Measurements from ENCODE around the gene TSPEAR. TPM values are rescaled to one million over a fixed set of nuclear protein-coding genes. Genes with fewer than 3 reads are reported as not detected.

The TSPEAR gene
- total and polyA plus RNA-seq, 2 donors (not counting 1 experiment from before 2014, with no cell fraction given), result not detected

GRCh38 chr21:44636209-44637017, 75.0 kb downstream of the TSPEAR start:
- no peaks in the 10 kb centered on the region for H3K79me2 ChIP-seq (ENCODE audit: control insufficient read depth, insufficient read depth, low read length)
- CTCF ChIA-PET, result no interaction called here
- Mint-ChIP-seq H3K27ac (no peak overlapping the region), H3K4me1 (no peaks in the 10 kb centered on the region), H3K9me3 (ENCODE audit: insufficient read depth) (peaks cover 12% of the 10 kb centered on the region), H3K4me3 (no peak overlapping the region), H3K27me3 (peaks cover 29% of the 10 kb centered on the region)
- TF ChIP-seq EZH2 (IDR thresholded peaks at IDR 0.05; ENCODE audit: borderline replicate concordance, insufficient read depth, low read depth, low read length, poor library complexity, severe bottlenecking) (no peak), CTCF (IDR thresholded peaks at IDR 0.05) (no peak)
- no peak for ATAC-seq (ENCODE audit: low read depth)
- H3K27ac ChIP-seq (ENCODE audit: low read length in 2 of 2), result no peak overlapping the region
- no peak overlapping the region for H2AFZ ChIP-seq (ENCODE audit: insufficient read depth, low read depth, low read length, poor library complexity, severe bottlenecking)
- H3K36me3 ChIP-seq (replicated peaks in 1 of 2; ENCODE audit: control extremely low read depth in 1 of 2, control insufficient read depth in 1 of 2, extremely low read depth in 1 of 2, insufficient read depth in 2 of 2, low read length in 1 of 2), result no peaks in the 10 kb centered on the region
- H3K4me3 ChIP-seq (ENCODE audit: control extremely low read depth in 1 of 5, extremely low read depth in 1 of 5, insufficient read depth in 1 of 5, low read depth in 2 of 5, low read length in 4 of 5), result no peak overlapping the region
- peaks cover 0 to 18% (median 0%) of the 10 kb centered on the region in 4 experiments for H3K27me3 ChIP-seq (replicated peaks in 1 of 4; ENCODE audit: control extremely low read depth in 1 of 4, control insufficient read depth in 3 of 4, insufficient read depth in 4 of 4, low read length in 3 of 4)
- H3K9me3 ChIP-seq (ENCODE audit: control extremely low read depth in 1 of 3, control insufficient read depth in 2 of 3, insufficient read depth in 1 of 3, low read length in 2 of 3), result peaks cover 0 to 29% (median 18%) of the 10 kb centered on the region in 3 donors
- H4K20me1 ChIP-seq (ENCODE audit: control insufficient read depth, insufficient read depth, low read length, poor library complexity, severe bottlenecking), result no peaks in the 10 kb centered on the region
- H3K9ac ChIP-seq (ENCODE audit: low read length), result no peak overlapping the region
- no peak overlapping the region for H3K4me2 ChIP-seq (replicated peaks; ENCODE audit: low read depth, low read length, poor library complexity, severe bottlenecking)
- POLR2A ChIA-PET, result no interaction called here
- 91% methylated on average over 10 of the region's 15 CpGs for WGBS (ENCODE audit: insufficient coverage)
- DNase-seq, result no peak
- intact Hi-C loops (cut with micrococcal nuclease), result no loop called here
- H3K4me1 ChIP-seq (ENCODE audit: control insufficient read depth in 2 of 2, insufficient read depth in 2 of 2, low read length in 2 of 2), result no peaks in the 10 kb centered on the region

GRCh38 chr21:44632067-44632466, 79.3 kb downstream of the TSPEAR start:
- Mint-ChIP-seq H3K4me3 (no peak overlapping the region), H3K27me3 (peaks cover 21% of the 10 kb centered on the region), H3K27ac (no peak overlapping the region), H3K4me1 (peaks cover 4% of the 10 kb centered on the region), H3K9me3 (ENCODE audit: insufficient read depth) (peaks cover 19% of the 10 kb centered on the region)
- H2AFZ ChIP-seq (ENCODE audit: insufficient read depth, low read depth, low read length, poor library complexity, severe bottlenecking), result no peak overlapping the region
- H3K9ac ChIP-seq (ENCODE audit: low read length), result no peak overlapping the region
- H3K4me3 ChIP-seq (ENCODE audit: control extremely low read depth in 1 of 5, extremely low read depth in 1 of 5, insufficient read depth in 1 of 5, low read depth in 2 of 5, low read length in 4 of 5), result no peak overlapping the region
- no peaks in the 10 kb centered on the region for H4K20me1 ChIP-seq (ENCODE audit: control insufficient read depth, insufficient read depth, low read length, poor library complexity, severe bottlenecking)
- no peaks in the 10 kb centered on the region for H3K79me2 ChIP-seq (ENCODE audit: control insufficient read depth, insufficient read depth, low read length)
- CTCF ChIA-PET, result no interaction called here
- TF ChIP-seq EZH2 (IDR thresholded peaks at IDR 0.05; ENCODE audit: borderline replicate concordance, insufficient read depth, low read depth, low read length, poor library complexity, severe bottlenecking) (no peak), CTCF (IDR thresholded peaks at IDR 0.05) (no peak)
- POLR2A ChIA-PET, result no interaction called here
- no peak for ATAC-seq (ENCODE audit: low read depth)
- intact Hi-C loops (cut with micrococcal nuclease), result no loop called here
- DNase-seq, result no peak
- H3K36me3 ChIP-seq (replicated peaks in 1 of 2; ENCODE audit: control extremely low read depth in 1 of 2, control insufficient read depth in 1 of 2, extremely low read depth in 1 of 2, insufficient read depth in 2 of 2, low read length in 1 of 2), result no peaks in the 10 kb centered on the region
- H3K27me3 ChIP-seq (replicated peaks in 1 of 4; ENCODE audit: control extremely low read depth in 1 of 4, control insufficient read depth in 3 of 4, insufficient read depth in 4 of 4, low read length in 3 of 4), result peaks cover 0 to 7% (median 0%) of the 10 kb centered on the region in 4 experiments
- WGBS (ENCODE audit: insufficient coverage), result no CpG with 5 or more reads among the region's 1 CpG
- no peak overlapping the region for H3K4me2 ChIP-seq (replicated peaks; ENCODE audit: low read depth, low read length, poor library complexity, severe bottlenecking)
- peaks cover 0 to 38% (median 22%) of the 10 kb centered on the region in 3 donors for H3K9me3 ChIP-seq (ENCODE audit: control extremely low read depth in 1 of 3, control insufficient read depth in 2 of 3, insufficient read depth in 1 of 3, low read length in 2 of 3)
- H3K27ac ChIP-seq (ENCODE audit: low read length in 2 of 2), result no peak overlapping the region
- peaks cover 2 to 3% of the 10 kb centered on the region in 2 donors for H3K4me1 ChIP-seq (ENCODE audit: control insufficient read depth in 2 of 2, insufficient read depth in 2 of 2, low read length in 2 of 2)

Measured in B cell (primary cell).